HG03378 (cell line): Measurements from ENCODE around the gene PREPL.
"Not testable (repeated sequence)": the region's sequence is repeated elsewhere in the genome, so short reads cannot be mapped to it uniquely, and the experiment has no call there.

Source experiments
- ATAC-seq: cut with Tn5 transposase; IDR thresholded peaks from one replicate; pipeline ENCODE4 v1.9.1; 2021; ENCODE audit warnings: mild to moderate bottlenecking, moderate library complexity; ENCODE audit not compliant: unreplicated experiment

Gene PREPL

GRCh38 chr2:44349506-44349905 lies 11.8 kb downstream of the PREPL start:
- ATAC-seq, result no peak

GRCh38 chr2:44348400-44348799 lies 12.9 kb downstream of the PREPL start:
- ATAC-seq, result no peak

- ATAC-seq, result no peak
Measured at GRCh38 chr2:44347526-44347925, 13.8 kb downstream of the PREPL start.

GRCh38 chr2:44342854-44343253 lies 18.4 kb downstream of the PREPL start:
- no peak for ATAC-seq

- ATAC-seq, result no peak
Measured at GRCh38 chr2:44335806-44336538, 25.3 kb downstream of the PREPL start.

- ATAC-seq, result no peak
Measured at GRCh38 chr2:44333994-44334393, 27.3 kb downstream of the PREPL start.

GRCh38 chr2:44330801-44331200 lies 30.5 kb downstream of the PREPL start:
- ATAC-seq, result no peak

- no peak for ATAC-seq
Measured at GRCh38 chr2:44329343-44329742, 32.0 kb downstream of the PREPL start.

- no peak for ATAC-seq
Measured at GRCh38 chr2:44328750-44329149, 32.5 kb downstream of the PREPL start.

- no peak for ATAC-seq
Measured at GRCh38 chr2:44326548-44327264, 34.6 kb downstream of the PREPL start.

GRCh38 chr2:44325897-44326296 lies 35.4 kb downstream of the PREPL start:
- no peak for ATAC-seq

GRCh38 chr2:44324971-44325426 lies 36.3 kb downstream of the PREPL start:
- no peak for ATAC-seq

GRCh38 chr2:44321360-44321759 lies 39.9 kb downstream of the PREPL start:
- ATAC-seq, result no peak

GRCh38 chr2:44320832-44321231 lies 40.5 kb downstream of the PREPL start:
- no peak for ATAC-seq

GRCh38 chr2:44315945-44316344 lies 45.3 kb downstream of the PREPL start:
- no peak for ATAC-seq

GRCh38 chr2:44314362-44314761 lies 46.9 kb downstream of the PREPL start:
- ATAC-seq, result no peak

GRCh38 chr2:44310287-44310686 lies 51.0 kb downstream of the PREPL start:
- ATAC-seq, result no peak

- ATAC-seq, result no peak
Measured at GRCh38 chr2:44305882-44306281, 55.4 kb downstream of the PREPL start.

GRCh38 chr2:44304258-44304657 lies 57.0 kb downstream of the PREPL start:
- no peak for ATAC-seq

GRCh38 chr2:44303766-44304165 lies 57.5 kb downstream of the PREPL start:
- not testable (repeated sequence) for ATAC-seq

GRCh38 chr2:44301111-44301510 lies 60.2 kb downstream of the PREPL start:
- no peak for ATAC-seq

- ATAC-seq, result no peak
Measured at GRCh38 chr2:44299635-44300034, 61.7 kb downstream of the PREPL start.
